HG03558 (cell line): ENCODE results near the gene ZNF276.
"Not testable (repeated sequence)": the region's sequence is repeated elsewhere in the genome, so short reads cannot be mapped to it uniquely, and the experiment has no call there.

ENCODE experiments used
- ATAC-seq: cut with Tn5 transposase; IDR thresholded peaks from one replicate; pipeline ENCODE4 v1.9.1; 2021; ENCODE audit warnings: moderate number of reproducible peaks; ENCODE audit not compliant: unreplicated experiment; ENCODE audit errors: extremely low read depth

ZNF276 gene

DNA sequence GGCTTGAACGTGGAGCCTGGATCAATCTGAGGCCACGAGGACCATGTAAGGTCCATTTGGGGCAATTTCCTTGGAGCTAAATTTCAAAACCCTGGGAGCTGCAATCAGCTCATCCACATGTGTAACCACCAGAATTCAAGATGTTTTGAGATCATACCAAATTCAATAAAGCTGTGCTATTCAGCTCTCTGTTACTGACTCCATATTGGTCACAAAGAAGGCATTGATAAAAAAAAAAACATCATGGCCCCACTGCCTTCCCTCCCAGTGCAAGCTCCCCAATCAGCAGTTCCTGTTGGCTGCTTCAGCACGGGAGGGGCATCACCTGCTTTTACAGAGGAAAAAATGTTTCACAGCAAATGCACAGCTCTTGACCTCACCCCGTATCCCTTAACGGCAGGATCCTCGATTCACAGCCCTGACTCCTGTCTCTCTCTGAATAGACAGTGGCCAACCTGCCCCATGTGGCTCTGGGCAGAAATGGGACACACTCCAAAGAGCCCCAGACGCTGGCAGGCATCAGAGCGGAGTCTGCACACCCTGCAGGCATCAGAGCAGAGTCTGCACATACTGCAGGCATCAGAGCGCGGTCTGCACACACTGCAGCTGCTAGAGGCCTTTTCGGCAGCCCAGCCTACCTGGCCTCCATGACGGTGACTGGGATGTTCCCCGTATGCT lies 58.0 kb downstream of the ZNF276 start:
- no peak for ATAC-seq

GRCh38 chr16:89779909-89780305 lies 58.6 kb downstream of the ZNF276 start:
- no peak for ATAC-seq

GRCh38 chr16:89782489-89782888 lies 61.2 kb downstream of the ZNF276 start:
- no peak for ATAC-seq

DNA sequence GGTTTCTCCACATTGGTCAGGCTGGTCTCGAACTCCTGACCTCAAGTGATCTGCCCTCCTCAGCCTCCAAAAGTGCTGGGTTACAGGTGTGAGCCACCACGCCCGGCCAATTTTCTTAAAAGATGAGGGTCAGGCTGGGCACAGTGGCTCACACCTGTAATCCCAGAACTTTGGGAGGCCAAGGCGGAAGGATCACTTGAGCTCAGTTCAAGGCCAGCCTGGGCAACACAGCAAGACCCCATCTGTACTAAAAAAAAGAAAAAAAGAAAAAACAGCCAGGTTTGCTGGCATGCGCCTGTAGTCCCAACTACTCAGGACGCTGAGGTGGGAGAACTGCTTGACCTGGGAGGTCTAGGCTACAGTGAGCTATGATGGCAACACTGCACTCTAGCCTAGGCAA lies 62.6 kb downstream of the ZNF276 start:
- not testable (repeated sequence) for ATAC-seq

DNA sequence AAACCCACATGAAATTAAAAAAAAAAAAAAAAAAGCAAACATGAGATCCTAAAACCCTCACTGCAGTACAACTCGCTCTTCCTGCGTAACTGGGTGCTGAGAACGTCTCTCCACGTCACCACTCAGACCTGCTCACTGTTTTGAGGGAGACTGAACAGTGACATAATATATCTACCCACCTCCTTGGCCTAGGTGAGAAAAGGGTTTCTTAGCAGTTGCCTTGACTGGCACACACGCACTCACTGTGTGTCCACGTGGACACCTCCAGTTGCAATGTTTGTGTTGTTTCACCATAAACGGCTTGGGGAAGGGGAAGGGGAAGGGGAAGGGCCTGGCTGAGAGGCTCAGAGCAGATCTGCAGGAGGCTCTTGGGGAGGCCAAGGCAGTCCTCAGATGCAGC lies 63.1 kb downstream of the ZNF276 start:
- no peak for ATAC-seq

DNA sequence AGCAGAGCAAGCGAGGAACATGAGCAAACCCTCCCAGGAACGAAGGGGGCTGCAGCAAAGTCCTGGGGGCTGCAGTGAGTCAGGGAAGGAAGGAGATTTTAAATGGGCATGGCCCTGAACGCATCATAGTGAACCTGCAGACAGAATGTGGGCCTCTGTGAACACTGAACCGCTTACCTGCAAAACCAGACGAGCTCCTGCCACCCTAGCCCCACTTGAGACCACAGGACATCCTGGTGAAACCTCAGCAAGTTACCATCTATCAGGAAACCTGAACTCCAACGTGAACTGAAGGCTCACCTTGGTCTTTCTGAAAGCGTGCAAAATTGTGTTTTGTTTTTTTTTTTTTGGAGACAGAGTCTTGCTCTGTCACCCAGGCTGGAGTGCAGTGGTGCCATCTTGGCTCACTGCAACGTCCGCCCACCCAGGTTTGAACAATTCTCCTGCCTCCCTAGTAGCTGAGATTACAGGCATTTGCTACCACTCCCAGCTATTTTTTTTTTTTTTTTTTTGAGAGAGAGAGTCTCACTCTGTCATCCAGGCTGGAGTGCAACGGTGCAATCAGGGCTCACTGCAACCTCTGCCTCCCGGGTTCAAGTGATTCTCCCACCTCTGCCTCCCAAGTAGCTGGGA lies 64.3 kb downstream of the ZNF276 start:
- no peak for ATAC-seq

DNA sequence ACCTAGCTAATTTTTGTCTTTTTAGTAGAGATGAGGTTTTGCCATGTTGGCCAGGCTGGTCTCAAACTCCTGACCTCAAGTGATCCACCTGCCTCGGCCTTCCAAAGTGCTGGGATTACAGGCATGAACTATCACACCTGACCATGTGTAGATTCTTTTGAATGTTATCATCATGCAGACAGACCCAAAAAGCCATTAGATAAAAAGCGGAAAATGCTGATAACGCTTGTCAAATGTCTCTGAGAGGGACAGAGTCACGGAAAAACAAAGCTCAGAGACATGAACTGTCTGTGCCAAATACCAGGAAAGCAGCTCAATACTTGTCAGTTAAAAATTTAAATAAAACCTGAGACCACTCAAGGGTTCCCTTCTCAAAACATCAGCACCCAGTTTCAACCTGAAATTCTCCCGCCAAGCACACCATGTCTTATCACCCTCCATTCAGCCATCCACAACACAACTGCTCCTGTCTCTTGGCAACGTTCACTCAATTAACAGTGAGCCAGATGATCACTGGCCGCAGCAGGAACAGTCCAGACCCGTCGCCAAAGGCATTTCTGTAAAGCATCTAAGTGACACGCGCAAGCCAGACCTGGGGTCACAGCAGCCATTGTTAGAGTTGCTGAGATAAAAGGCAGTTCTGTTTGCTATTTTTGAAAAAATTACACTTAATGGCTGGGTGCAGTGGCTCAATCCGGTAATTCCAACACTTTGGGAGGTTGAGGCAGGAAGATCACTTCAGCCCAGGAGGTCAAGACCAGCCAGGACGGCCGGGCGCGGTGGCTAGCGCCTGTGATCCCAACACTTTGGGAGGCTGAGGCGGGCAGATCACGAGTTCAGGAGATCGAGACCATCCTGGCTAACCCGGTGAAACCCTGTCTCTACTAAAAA lies 65.4 kb downstream of the ZNF276 start:
- ATAC-seq: no peak

GRCh38 chr16:89787365-89787805 lies 66.0 kb downstream of the ZNF276 start:
- ATAC-seq: no peak
